Measurements from ENCODE around the gene CEP128.

DNA sequence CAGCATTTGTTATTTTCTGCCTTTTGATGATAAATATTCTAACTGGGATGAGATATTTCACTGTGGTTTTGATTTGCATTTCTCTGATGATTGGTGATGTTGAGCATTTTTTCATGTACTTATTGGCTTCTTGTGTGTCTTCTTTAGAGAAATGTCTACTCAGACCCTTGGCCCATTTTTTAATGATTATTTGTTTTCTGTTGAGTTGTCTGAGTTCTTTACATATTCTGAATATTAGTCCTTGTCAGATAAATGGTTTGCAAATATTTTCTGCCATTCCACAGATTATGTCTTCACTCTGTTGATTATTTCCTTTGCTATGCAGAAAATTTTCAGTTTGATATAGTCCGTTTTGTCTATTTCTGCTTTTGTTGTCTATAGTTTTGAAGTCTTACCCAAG lies 317.0 kb downstream of the CEP128 start:
- TF ChIP-seq, protein P1, sequence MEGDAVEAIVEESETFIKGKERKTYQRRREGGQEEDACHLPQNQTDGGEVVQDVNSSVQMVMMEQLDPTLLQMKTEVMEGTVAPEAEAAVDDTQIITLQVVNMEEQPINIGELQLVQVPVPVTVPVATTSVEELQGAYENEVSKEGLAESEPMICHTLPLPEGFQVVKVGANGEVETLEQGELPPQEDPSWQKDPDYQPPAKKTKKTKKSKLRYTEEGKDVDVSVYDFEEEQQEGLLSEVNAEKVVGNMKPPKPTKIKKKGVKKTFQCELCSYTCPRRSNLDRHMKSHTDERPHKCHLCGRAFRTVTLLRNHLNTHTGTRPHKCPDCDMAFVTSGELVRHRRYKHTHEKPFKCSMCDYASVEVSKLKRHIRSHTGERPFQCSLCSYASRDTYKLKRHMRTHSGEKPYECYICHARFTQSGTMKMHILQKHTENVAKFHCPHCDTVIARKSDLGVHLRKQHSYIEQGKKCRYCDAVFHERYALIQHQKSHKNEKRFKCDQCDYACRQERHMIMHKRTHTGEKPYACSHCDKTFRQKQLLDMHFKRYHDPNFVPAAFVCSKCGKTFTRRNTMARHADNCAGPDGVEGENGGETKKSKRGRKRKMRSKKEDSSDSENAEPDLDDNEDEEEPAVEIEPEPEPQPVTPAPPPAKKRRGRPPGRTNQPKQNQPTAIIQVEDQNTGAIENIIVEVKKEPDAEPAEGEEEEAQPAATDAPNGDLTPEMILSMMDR (IDR thresholded peaks at IDR 0.05 in 4 of 5, conservative IDR thresholded peaks at IDR 0.05 in 1 of 5), result no peak
- TF ChIP-seq POLR2A (IDR thresholded peaks at IDR 0.05), result no peak

Measured in gastrocnemius medialis (tissue), 4 donors.